ENCODE results near the gene CLCN6. TPM values are rescaled to one million over a fixed set of nuclear protein-coding genes. Genes with fewer than 3 reads are reported as not detected.

The CLCN6 gene
- total and polyA plus RNA-seq, 2 of the 13 experiments (the other 11 are each of a cell fraction or from before 2014, with no cell fraction given) = 14.9 to 19.3 TPM

GRCh38 chr1:11888206-11888876, 82.3 kb downstream of the CLCN6 start (continued):
- TF ChIP-seq HMG20A (CRISPR knock-in tag; IDR thresholded peaks at IDR 0.05; ENCODE audit: borderline replicate concordance) (no peak), ZSCAN30 (CRISPR knock-in tag; IDR thresholded peaks at IDR 0.05) (no peak), HNRNPLL (IDR thresholded peaks at IDR 0.05; ENCODE audit: low read depth, low read length, poor library complexity, severe bottlenecking) (no peak), ZNF781 (CRISPR knock-in tag; IDR thresholded peaks at IDR 0.05; ENCODE audit: borderline replicate concordance, not compliant biosample characterization) (no peak), ZNF513 (CRISPR knock-in tag; conservative IDR thresholded peaks at IDR 0.05) (no peak), TOE1 (CRISPR knock-in tag; IDR thresholded peaks at IDR 0.05) (no peak), SNAPC4 (CRISPR knock-in tag; IDR thresholded peaks at IDR 0.05) (no peak), ZNF564 (CRISPR knock-in tag; IDR thresholded peaks at IDR 0.05) (no peak), ZNF230 (CRISPR knock-in tag; IDR thresholded peaks at IDR 0.05) (no peak), CSRNP2 (CRISPR knock-in tag; conservative IDR thresholded peaks at IDR 0.05; ENCODE audit: low read depth) (no peak), ZNF251 (CRISPR knock-in tag; IDR thresholded peaks at IDR 0.05) (no peak), KLF12 (CRISPR knock-in tag; IDR thresholded peaks at IDR 0.05; ENCODE audit: borderline replicate concordance) (no peak), ZNF350 (CRISPR knock-in tag; IDR thresholded peaks at IDR 0.05; ENCODE audit: borderline replicate concordance, low read depth) (no peak)

Measured in HepG2 (cell line).